ENCODE measurements around the gene GMCL2.
"Not testable (repeated sequence)": the region's sequence is repeated elsewhere in the genome, so short reads cannot be mapped to it uniquely, and the experiment has no call there.

The GMCL2 gene

DNA sequence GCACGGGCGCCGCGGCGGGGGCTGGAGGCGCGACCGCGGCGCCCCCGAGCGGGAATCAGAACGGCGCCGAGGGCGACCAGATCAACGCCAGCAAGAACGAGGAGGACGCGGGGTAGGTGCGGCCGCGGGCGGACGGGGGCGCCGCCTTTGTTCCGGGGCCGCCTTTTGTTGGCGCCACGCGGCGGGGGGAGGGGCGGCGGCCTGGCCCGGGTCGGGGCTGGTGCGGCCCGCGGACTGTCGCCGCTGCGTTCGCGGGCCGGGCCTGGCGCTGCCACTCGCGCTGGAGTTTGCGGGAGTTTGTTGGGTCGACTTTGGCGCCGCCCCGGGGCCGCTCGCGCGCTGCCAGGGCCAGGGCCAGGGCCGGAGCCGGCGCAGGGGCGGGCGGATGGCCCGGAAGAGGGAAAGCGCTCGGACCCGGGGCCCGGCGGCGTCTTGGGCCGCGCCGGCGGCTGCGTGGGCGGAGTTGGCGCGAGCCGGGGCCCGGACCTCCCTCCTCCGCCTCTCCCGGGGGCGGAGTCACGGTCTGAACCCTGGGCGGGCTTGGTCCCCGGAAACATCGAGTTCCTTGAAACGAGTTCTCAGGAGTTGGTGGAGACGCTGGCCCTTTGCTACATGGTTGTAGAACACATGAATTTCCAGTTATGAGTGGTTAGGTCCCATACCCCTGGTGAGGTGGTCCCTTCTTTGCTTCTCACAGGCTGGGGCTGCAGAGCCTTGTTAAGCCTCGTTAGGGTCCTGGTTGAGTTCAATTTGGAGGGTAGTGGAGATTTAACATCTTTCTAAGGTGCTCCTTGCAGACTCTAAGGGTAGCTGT, 18.0 kb upstream of the GMCL2 start:
- no peak for DNase-seq

GRCh38 chr5:178204182-178204934, 17.2 kb upstream of the GMCL2 start, which contains the start of gene HNRNPAB:
HNRNPAB (plus strand) TSS chr5:178204533; CDS start chr5:178204838, 305 bp downstream.
- DNase-seq: peak; percentile 89

GRCh38 chr5:178203670-178204181, 16.6 kb upstream of the GMCL2 start:
- no peak for DNase-seq

- no peak for DNase-seq
Observed at GRCh38 chr5:178202541-178202940, 15.4 kb upstream of the GMCL2 start.

GRCh38 chr5:178201927-178202235, 14.7 kb upstream of the GMCL2 start:
- DNase-seq: no peak

DNA sequence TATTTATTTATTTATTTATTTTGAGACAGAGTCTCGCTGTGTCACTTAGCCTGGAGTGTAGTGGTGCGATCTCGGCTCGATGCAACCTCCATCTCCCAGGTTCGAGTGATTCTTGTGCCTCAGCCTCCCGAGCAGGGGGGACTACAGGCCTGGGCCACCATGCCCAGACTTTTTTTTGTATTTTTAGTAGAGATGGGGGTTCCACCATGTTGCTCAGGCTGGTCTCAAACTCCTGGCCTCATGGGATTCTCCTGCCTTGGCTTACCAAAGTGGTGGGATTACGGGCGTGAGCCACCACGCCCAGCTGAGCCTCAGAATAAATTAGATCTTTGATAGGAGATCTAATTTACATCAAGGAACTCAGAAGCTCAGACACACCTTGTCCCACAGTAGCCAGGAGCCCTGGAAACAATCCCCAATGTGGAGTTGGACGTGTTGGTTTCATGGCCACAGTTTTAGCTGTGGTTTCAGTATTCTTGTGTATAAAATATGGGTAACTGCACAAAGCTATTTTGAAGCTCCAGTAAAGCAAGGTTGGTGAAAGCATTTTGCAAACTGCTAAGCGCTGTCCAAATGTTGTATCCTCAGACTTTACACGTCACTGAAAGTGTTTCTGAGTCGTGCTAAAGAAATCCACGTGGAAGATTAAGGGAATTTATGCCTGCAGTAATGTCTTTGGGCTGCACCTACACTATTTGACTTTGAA, 14.2 kb upstream of the GMCL2 start:
- no peak for DNase-seq

- no peak for DNase-seq
Observed at GRCh38 chr5:178199581-178200434, 12.6 kb upstream of the GMCL2 start.

DNA sequence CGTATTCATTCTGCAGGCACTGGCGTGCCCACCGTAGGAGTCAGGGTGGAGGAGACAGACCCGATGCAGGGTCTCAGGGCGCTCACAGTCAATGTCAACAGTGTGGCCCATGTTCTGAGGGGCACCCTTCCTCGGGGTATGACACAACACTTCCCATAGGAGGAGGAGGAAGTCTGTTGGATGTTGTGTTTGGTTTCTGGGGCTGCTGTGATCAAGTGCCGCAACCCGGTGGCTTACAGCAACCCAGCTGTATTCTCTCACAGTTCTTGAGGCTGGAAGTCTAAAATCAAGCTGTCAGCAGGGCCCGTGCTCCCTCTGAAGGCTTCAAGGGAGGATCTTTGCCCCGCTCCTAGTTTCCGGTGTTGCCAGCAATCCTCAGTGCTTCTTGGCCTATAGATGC, 11.5 kb upstream of the GMCL2 start:
- DNase-seq: no peak

- DNase-seq: not testable (repeated sequence)
Observed at GRCh38 chr5:178198151-178198550, 11.0 kb upstream of the GMCL2 start.

DNA sequence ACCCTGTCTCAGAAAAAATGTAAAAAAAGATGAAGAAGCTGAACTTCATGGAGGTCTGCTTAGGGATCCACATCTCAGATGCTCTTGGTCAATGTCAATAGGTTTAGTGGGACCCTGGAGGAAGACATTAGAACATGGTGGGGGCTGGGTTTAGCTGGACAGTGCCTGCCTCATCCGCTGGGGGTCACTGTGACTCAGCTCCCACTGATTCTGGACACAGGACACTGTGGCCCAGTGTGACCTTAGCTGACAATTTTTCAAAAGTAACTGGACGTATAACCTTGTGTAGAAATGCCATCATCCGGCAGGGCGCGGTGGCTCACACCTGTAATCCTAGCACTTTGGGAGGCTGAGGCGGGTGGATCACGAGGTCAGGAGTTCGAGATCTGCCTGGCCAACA, 9.8 kb upstream of the GMCL2 start:
- DNase-seq: no peak

GRCh38 chr5:178196281-178196812, 9.2 kb upstream of the GMCL2 start:
- DNase-seq: no peak

DNA sequence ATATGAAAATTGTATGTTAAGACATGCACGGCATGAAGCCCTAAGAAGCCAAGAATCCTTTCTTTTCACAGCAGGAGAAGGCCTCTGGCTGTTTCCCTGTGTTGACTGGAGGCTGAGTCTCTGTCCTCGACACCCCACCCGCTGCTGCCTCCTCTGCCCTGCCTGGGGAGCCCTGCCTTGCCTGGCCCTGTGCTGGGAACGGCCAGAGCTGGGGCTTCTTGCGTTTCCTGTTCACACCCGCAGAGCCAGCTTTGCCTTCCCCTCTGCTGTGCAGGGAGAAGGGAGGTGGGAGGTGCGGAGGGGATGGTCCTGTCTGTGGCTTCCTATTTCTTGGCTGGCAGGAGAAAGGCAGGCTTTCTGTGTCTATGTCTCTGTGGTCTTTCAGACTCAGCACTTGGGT, 6.9 kb upstream of the GMCL2 start:
- DNase-seq: no peak

- DNase-seq: no peak
Observed at GRCh38 chr5:178193251-178193809, 6.2 kb upstream of the GMCL2 start.

GRCh38 chr5:178192787-178193186, 5.6 kb upstream of the GMCL2 start:
- no peak for DNase-seq

GRCh38 chr5:178192244-178192643, 5.1 kb upstream of the GMCL2 start:
- DNase-seq: no peak

GRCh38 chr5:178191661-178192060, 4.5 kb upstream of the GMCL2 start:
- no peak for DNase-seq

DNA sequence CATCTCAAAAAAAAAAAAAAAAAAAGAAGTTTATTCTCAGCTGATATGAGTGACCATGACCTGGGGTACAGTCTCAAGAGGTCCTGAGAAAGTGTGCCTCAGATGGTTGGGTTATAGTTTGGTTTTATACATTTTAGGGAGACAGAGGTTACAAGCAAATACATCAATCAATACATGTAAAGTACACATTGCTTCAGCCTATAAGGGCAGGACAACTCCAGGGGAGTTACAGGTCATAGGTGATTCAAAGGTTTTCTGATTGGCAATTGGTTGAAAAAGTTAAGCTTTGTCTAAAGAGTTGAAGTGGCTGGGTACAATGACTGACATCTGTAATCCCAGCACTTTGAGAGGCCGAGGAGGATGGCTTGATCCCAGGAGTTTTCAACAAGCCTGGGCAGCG, 2.3 kb upstream of the GMCL2 start:
- no peak for DNase-seq

GRCh38 chr5:178186427-178186826, 744 bp downstream of the GMCL2 start:
- DNase-seq: no peak

DNA sequence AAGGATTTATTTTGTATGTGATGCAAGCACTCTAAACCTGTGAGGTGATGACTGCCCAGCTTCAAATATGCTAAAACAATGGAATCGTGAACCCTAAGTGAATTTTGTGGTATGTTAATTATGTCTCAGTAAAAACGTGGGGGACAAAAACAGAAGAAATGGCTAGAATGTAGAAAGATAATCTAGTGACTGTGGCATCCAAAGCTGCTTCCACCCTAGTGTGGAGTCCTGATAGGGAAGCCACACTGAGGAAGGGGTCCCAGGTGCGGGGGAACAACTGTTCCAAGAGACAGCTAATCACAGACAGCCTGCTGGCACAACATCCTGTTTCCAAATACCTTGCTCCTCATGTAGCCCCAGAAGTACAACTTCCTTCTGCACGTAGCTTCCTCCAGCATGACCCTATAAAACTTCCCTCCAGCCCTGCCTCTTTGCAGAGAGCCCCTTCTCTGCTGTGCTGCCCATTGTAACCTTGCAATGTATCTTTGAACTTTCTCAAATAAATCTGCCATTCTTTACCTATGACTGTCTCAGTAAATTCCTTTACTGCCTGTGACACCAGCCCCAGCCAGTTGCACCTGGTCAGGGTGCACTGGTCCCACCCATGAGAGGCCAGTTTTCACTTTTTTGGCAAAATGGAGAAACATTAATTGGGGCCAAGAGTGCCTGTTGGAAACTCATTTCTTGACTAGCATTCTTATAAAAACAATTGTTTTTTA, 4.9 kb downstream of the GMCL2 start:
- DNase-seq: no peak

- no peak for DNase-seq
Observed at GRCh38 chr5:178180141-178180863, 6.9 kb downstream of the GMCL2 start.

DNA sequence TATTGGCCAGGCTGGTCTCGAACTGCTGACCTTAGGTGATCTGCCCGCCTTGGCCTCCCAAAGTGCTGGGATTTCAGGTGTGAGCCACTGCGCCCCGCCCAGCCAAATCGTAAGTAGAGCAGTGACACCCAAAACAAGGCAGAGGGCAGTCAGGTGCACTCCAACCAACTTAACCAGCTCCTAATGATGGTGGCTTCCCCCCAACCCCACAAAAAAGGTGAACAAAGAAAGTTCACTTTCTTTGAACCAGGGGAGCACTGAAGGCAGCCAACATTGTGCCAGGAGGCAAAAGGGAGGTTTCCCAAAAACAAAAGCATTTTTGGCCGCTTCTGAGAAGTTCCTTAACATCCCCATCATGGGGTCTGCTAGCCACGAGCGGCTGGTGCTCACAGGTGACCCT, 9.6 kb downstream of the GMCL2 start:
- no peak for DNase-seq

All from DMS 273 treated with DMSO at 0.1 percent for 48 hours (cell line).